Neural cell (in vitro differentiated cells): ENCODE data around the gene TRIM2. TPM values are rescaled to one million over a fixed set of nuclear protein-coding genes. Genes with fewer than 3 reads are reported as not detected.

Source experiments
- H2AFZ ChIP-seq: fragments of 200-600, 300-800 bp; sonication (generic), shearing (Covaris generic); 2 replicates; pipeline ENCODE4 v1.6.0; 2014; ENCODE audit warnings: low read depth, mild to moderate bottlenecking, antibody characterized with exemption, low read length, moderate library complexity
- H3F3A ChIP-seq: fragments of 200-600 bp; shearing (Covaris generic); 2 replicates; pipeline ENCODE4 v1.6.1; 2016; ENCODE audit warnings: mild to moderate bottlenecking, moderate library complexity, mixed read lengths, antibody characterized with exemption, low read length; ENCODE audit not compliant: insufficient read depth, poor library complexity, severe bottlenecking
- H3K27ac ChIP-seq: fragments of 200-600, 300-800 bp; sonication (generic), shearing (Covaris generic); 2 replicates; pipeline ENCODE4 v1.5.1; 2014; ENCODE audit warnings: mild to moderate bottlenecking, low read length, moderate library complexity
- H3K27me3 ChIP-seq: fragments of 300-800, 200-600 bp; sonication (generic), shearing (Covaris generic); 2 replicates; pipeline ENCODE4 v1.6.0; 2014; ENCODE audit warnings: mild to moderate bottlenecking, low read depth, low read length, moderate library complexity; ENCODE audit not compliant: insufficient read depth
- H3K36me3 ChIP-seq: fragments of 300-800, 200-600 bp; sonication (generic), shearing (Covaris generic); 2 replicates; pipeline ENCODE4 v1.5.1; 2014; ENCODE audit warnings: mild to moderate bottlenecking, antibody characterized with exemption, low read length, moderate library complexity; ENCODE audit not compliant: insufficient read depth
- H3K4me2 ChIP-seq: fragments of 300-800, 200-600 bp; sonication (generic), shearing (Covaris generic); 2 replicates; pipeline ENCODE4 v1.6.0; 2014; ENCODE audit warnings: mild to moderate bottlenecking, low read length
- H3K4me3 ChIP-seq: fragments of 300-800, 200-600 bp; sonication (generic), shearing (Covaris generic); 2 replicates; pipeline ENCODE4 v1.5.1; 2014; ENCODE audit warnings: mild to moderate bottlenecking, low read length, moderate library complexity
- H3K79me2 ChIP-seq: fragments of 200-600 bp; shearing (Covaris generic); replicated peaks from 2 replicates; pipeline ENCODE4 v1.6.0; 2014; ENCODE audit warnings: mild to moderate bottlenecking, low read length, moderate library complexity; ENCODE audit not compliant: insufficient read depth
- H3K9ac ChIP-seq: fragments of 300-800, 200-600 bp; sonication (generic), shearing (Covaris generic); 2 replicates; pipeline ENCODE4 v1.6.1; 2016; ENCODE audit warnings: mild to moderate bottlenecking, low read length, mixed read lengths
- H3K9me2 ChIP-seq: fragments of 200-600 bp; shearing (Covaris generic); 2 replicates; pipeline ENCODE4 v1.6.1; 2016; ENCODE audit warnings: mild to moderate bottlenecking, low read length, mixed read lengths; ENCODE audit not compliant: insufficient read depth
- H3K9me3 ChIP-seq: fragments of 200-600, 300-800 bp; sonication (generic), shearing (Covaris generic); 2 replicates; pipeline ENCODE4 v1.6.1; 2016; ENCODE audit warnings: mild to moderate bottlenecking, mixed run types, low read length, moderate library complexity, mixed read lengths
- H4K20me1 ChIP-seq: fragments of 200-600 bp; shearing (Covaris generic); 2 replicates; pipeline ENCODE4 v1.6.1; 2016; ENCODE audit warnings: mild to moderate bottlenecking, mixed run types; ENCODE audit not compliant: insufficient read depth
- CTCF ChIP-seq: fragments of 450-650 bp; IDR thresholded peaks from 2 replicates; pipeline ENCODE4 v1.5.1; 2014; ENCODE audit warnings: antibody characterized with exemption, mild to moderate bottlenecking, moderate library complexity; ENCODE audit not compliant: poor library complexity, severe bottlenecking
- EP300 ChIP-seq: fragments of 450-650 bp; conservative IDR thresholded peaks from 2 replicates; pipeline ENCODE4 v1.6.1; 2014; ENCODE audit warnings: antibody characterized with exemption, mild to moderate bottlenecking, moderate library complexity; ENCODE audit not compliant: poor library complexity, severe bottlenecking
- EZH2 ChIP-seq: fragments of 200-600, 300-800 bp; shearing (Covaris generic), sonication (generic); IDR thresholded peaks from 2 replicates; pipeline ENCODE4 v1.6.1; 2014; ENCODE audit warnings: antibody characterized with exemption, low read length, borderline replicate concordance, mild to moderate bottlenecking; ENCODE audit not compliant: insufficient read depth, poor library complexity, severe bottlenecking
- MXI1 ChIP-seq: fragments of 450-650 bp; conservative IDR thresholded peaks from 2 replicates; pipeline ENCODE4 v1.6.1; 2014; ENCODE audit warnings: antibody characterized with exemption, mild to moderate bottlenecking; ENCODE audit not compliant: poor library complexity, severe bottlenecking
- POLR2AphosphoS5 ChIP-seq: IDR thresholded peaks from 2 replicates; pipeline ENCODE4 v1.6.1; 2012
- RAD21 ChIP-seq: fragments of 450-650 bp; conservative IDR thresholded peaks from 2 replicates; pipeline ENCODE4 v1.6.1; 2014; ENCODE audit warnings: antibody characterized with exemption, mild to moderate bottlenecking, moderate library complexity
- REST ChIP-seq: IDR thresholded peaks from 2 replicates; pipeline ENCODE4 v1.6.1; 2012; ENCODE audit warnings: borderline replicate concordance
- SMC3 ChIP-seq: fragments of 450-650 bp; conservative IDR thresholded peaks from 2 replicates; pipeline ENCODE4 v1.6.1; 2014; ENCODE audit warnings: antibody characterized with exemption, mild to moderate bottlenecking, moderate library complexity; ENCODE audit not compliant: poor library complexity
- TAF1 ChIP-seq: IDR thresholded peaks from 2 replicates; pipeline ENCODE4 v1.6.1; 2012; ENCODE audit warnings: low read depth
- polyA plus RNA-seq: library from polyadenylated mRNA; depleted of rRNA; stranded (reverse); fragments of >200 nt; gene quantifications from 2 replicates; pipeline ENCODE4 v1.2.3, GENCODE V29; 2014

Gene TRIM2
- polyA plus RNA-seq, 1 donor from 2014 or later: 261 TPM

DNA sequence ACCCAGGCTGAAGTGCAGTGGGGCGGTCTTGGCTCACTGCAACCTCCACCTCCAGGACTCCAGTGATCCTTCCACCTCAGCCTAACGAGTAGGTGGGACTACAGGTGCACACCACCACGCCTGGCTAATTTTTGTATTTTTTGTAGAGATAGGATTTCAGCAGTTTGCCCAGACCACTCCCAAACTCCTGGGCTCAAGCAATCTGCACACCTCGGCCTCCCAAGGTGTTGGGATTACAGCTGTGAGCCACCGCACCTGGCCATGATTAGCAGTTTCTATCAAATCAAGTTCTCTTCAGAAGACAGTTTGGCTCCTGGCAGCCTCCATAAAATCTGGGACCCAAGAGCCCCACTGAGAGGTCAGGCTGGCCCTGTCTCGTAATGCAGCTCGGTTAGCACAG lies 26.4 kb upstream of the TRIM2 start:
- Histone ChIP-seq H2AFZ (no peak overlapping the region), H3F3A (no peaks in the 10 kb centered on the region), H3K4me3 (no peak overlapping the region), H4K20me1 (no peaks in the 10 kb centered on the region), H3K4me2 (no peak overlapping the region), H3K9me2 (no peaks in the 10 kb centered on the region), H3K36me3 (no peaks in the 10 kb centered on the region), H3K9me3 (no peaks in the 10 kb centered on the region), H3K9ac (no peak overlapping the region), H3K27me3 (no peaks in the 10 kb centered on the region), H3K27ac (no peak overlapping the region), H3K79me2 (peaks cover 59% of the 10 kb centered on the region)
- TF ChIP-seq EZH2: no peak
- TF ChIP-seq EP300: no peak

GRCh38 chr4:153179100-153179499 lies 25.1 kb upstream of the TRIM2 start:
- TF ChIP-seq REST: no peak
- Histone ChIP-seq H3K4me3 (no peak overlapping the region), H3K9me2 (no peaks in the 10 kb centered on the region), H3K27me3 (no peaks in the 10 kb centered on the region), H3K9ac (no peak overlapping the region), H3F3A (no peaks in the 10 kb centered on the region), H3K27ac (no peak overlapping the region), H3K36me3 (no peaks in the 10 kb centered on the region), H3K9me3 (no peaks in the 10 kb centered on the region), H4K20me1 (no peaks in the 10 kb centered on the region), H3K4me2 (no peak overlapping the region), H2AFZ (no peak overlapping the region), H3K79me2 (peaks cover 61% of the 10 kb centered on the region)

- TF ChIP-seq MXI1: no peak
- TF ChIP-seq RAD21: no peak
- no peak for TF ChIP-seq TAF1
- no peaks in the 10 kb centered on the region for H3K36me3 ChIP-seq
- H3F3A ChIP-seq: no peaks in the 10 kb centered on the region
- no peak overlapping the region for H3K9ac ChIP-seq
- H4K20me1 ChIP-seq: no peaks in the 10 kb centered on the region
- H2AFZ ChIP-seq: no peak overlapping the region
- no peaks in the 10 kb centered on the region for H3K9me2 ChIP-seq
- H3K4me3 ChIP-seq: no peak overlapping the region
- no peaks in the 10 kb centered on the region for H3K27me3 ChIP-seq
- no peaks in the 10 kb centered on the region for H3K9me3 ChIP-seq
- peaks cover 57% of the 10 kb centered on the region for H3K79me2 ChIP-seq
- H3K27ac ChIP-seq: no peak overlapping the region
- H3K4me2 ChIP-seq: no peak overlapping the region
These were observed 22.9 kb upstream of the TRIM2 start for GRCh38 chr4:153181293-153181692.

DNA sequence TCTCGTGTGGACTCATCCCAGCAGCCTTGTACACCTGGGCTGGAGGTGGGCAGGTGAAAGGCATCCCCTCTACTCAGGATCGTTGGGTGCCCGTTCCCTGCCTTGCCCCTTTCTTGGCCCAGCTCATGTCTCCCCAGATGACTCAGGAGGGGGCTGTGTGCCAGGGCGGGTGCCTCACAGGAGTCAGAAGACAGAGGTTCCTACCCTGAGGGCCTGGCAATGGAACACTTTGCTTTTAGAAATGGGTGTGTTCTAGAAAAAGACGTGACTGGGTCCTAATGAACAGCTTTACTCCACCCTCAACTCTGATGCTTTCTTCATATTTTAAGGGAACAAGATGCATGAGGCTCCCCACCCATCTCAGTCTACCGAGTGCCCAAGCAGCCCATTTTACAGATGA lies 22.5 kb upstream of the TRIM2 start:
- Histone ChIP-seq H3K27ac (no peak overlapping the region), H3K4me2 (no peak overlapping the region), H3K9ac (no peak overlapping the region), H3K4me3 (no peak overlapping the region), H3K36me3 (no peaks in the 10 kb centered on the region), H4K20me1 (no peaks in the 10 kb centered on the region), H3K79me2 (peaks cover 58% of the 10 kb centered on the region), H3K9me2 (no peaks in the 10 kb centered on the region), H3K27me3 (no peaks in the 10 kb centered on the region), H3K9me3 (no peaks in the 10 kb centered on the region), H2AFZ (no peak overlapping the region), H3F3A (no peaks in the 10 kb centered on the region)
- TF ChIP-seq EP300: no peak
- no peak for TF ChIP-seq TAF1
- TF ChIP-seq REST: no peak
- TF ChIP-seq MXI1: no peak
- TF ChIP-seq CTCF: no peak
- no peak for TF ChIP-seq SMC3
- TF ChIP-seq EZH2: no peak
- no peak for TF ChIP-seq POLR2AphosphoS5
- no peak for TF ChIP-seq RAD21
